GM19397 (cell line): ENCODE data around the gene COX7A1.

Experiments
- ATAC-seq: cut with Tn5 transposase; IDR thresholded peaks from one replicate; pipeline ENCODE4 v1.9.1; 2021; ENCODE audit warnings: mild to moderate bottlenecking, moderate library complexity; ENCODE audit not compliant: unreplicated experiment

Gene COX7A1

GRCh38 chr19:36113894-36114720, 38.1 kb downstream of the COX7A1 start:
- no peak for ATAC-seq

GRCh38 chr19:36113425-36113824, 38.8 kb downstream of the COX7A1 start:
- ATAC-seq: no peak

- ATAC-seq: no peak
Measured at GRCh38 chr19:36112678-36113077, 39.6 kb downstream of the COX7A1 start.

- no peak for ATAC-seq
Measured at GRCh38 chr19:36111200-36111539, 41.1 kb downstream of the COX7A1 start.

GRCh38 chr19:36110487-36111199, 41.6 kb downstream of the COX7A1 start, which contains the start of gene OVOL3:
Gene OVOL3, plus strand, starts transcription at chr19:36111143. Its CDS starts 60 bp downstream, at chr19:36111203.
- ATAC-seq: no peak

- no peak for ATAC-seq
Measured at GRCh38 chr19:36108684-36109083, 43.6 kb downstream of the COX7A1 start.

GRCh38 chr19:36106991-36107390, 45.3 kb downstream of the COX7A1 start:
- ATAC-seq: no peak

- no peak for ATAC-seq
Measured at GRCh38 chr19:36106441-36106840, 45.8 kb downstream of the COX7A1 start.

- no peak for ATAC-seq
Measured at GRCh38 chr19:36103842-36104552, 48.2 kb downstream of the COX7A1 start.

GRCh38 chr19:36103040-36103626, 49.1 kb downstream of the COX7A1 start:
- no peak for ATAC-seq

GRCh38 chr19:36101550-36102327, 50.5 kb downstream of the COX7A1 start:
- no peak for ATAC-seq
